IgD-negative memory B cell (primary cell): ENCODE data around the gene TASOR. TPM values are rescaled to one million over a fixed set of nuclear protein-coding genes. Genes with fewer than 3 reads are reported as not detected.
A peak's percentile ranks its signal among the peaks of the same experiment; 100 is the strongest.
"Not testable (repeated sequence)": the region's sequence is repeated elsewhere in the genome, so short reads cannot be mapped to it uniquely, and the experiment has no call there.

ENCODE experiments used
- H3K27ac Mint-ChIP-seq, 3 donors: one replicate each; pipeline ENCODE4 v1.8.0; 2020 to 2022; ENCODE audit warnings: mild to moderate bottlenecking in 3 of 3, mixed read lengths in 3 of 3, moderate library complexity in 1 of 3
- H3K27me3 Mint-ChIP-seq: one replicate; pipeline ENCODE4 v1.8.0; 2021; ENCODE audit warnings: mixed read lengths
- H3K36me3 Mint-ChIP-seq: one replicate; pipeline ENCODE4 v1.8.0; 2020; ENCODE audit warnings: mild to moderate bottlenecking, mixed read lengths
- H3K4me1 Mint-ChIP-seq, 3 donors: one replicate each; pipeline ENCODE4 v1.8.0; 2020 to 2022; ENCODE audit warnings: mixed read lengths in 3 of 3, mild to moderate bottlenecking in 1 of 3
- H3K4me3 Mint-ChIP-seq, 4 donors: one replicate each; pipeline ENCODE4 v1.8.0; 2020 to 2022; ENCODE audit warnings: mild to moderate bottlenecking in 4 of 4, mixed read lengths in 4 of 4, moderate library complexity in 3 of 4
- H3K9me3 Mint-ChIP-seq, 3 donors: one replicate each; pipeline ENCODE4 v1.8.0; 2020 to 2021; ENCODE audit warnings: mixed read lengths in 3 of 3, mild to moderate bottlenecking in 1 of 3
- polyA plus RNA-seq: library from polyadenylated mRNA; unstranded; fragments of 300-500 nt; fragmentation: Illumina TruSeq; gene quantifications from one replicate; pipeline ENCODE4 v1.2.3, GENCODE V29; 2021

The TASOR gene
- 32.3 TPM for polyA plus RNA-seq

GRCh38 chr3:56683122-56683817, at the start of gene TASOR:
TSS of gene TASOR (minus strand) at chr3:56683265. CDS start at chr3:56683006, 259 bp downstream.
- no peaks in the 10 kb centered on the region for H3K27me3 Mint-ChIP-seq
- peaks cover 24 to 40% (median 33%) of the 10 kb centered on the region in 3 donors for H3K4me1 Mint-ChIP-seq
- H3K4me3 Mint-ChIP-seq: peak within 1 kb of the TSS; percentile 92 to 99 (median 98)
- H3K9me3 Mint-ChIP-seq: no peaks in the 10 kb centered on the region
- peak within 1 kb of the TSS; percentile 95 to 99 (median 98) for H3K27ac Mint-ChIP-seq
- H3K36me3 Mint-ChIP-seq: peaks cover 2% of the 10 kb centered on the region

GRCh38 chr3:56732109-56732508, 49.0 kb upstream of the TASOR start:
- Mint-ChIP-seq H3K4me1 (peaks cover 4 to 8% (median 4%) of the 10 kb centered on the region in 3 donors), H3K27ac (peak overlapping the region in 1 of 3 donors; percentile 51), H3K36me3 (peaks cover 12% of the 10 kb centered on the region), H3K27me3 (no peaks in the 10 kb centered on the region), H3K9me3 (no peaks in the 10 kb centered on the region), H3K4me3 (no peak overlapping the region)

- H3K4me3 Mint-ChIP-seq: peak overlapping the region in 2 of 4 donors; percentile 61 to 69
These were observed 42.1 kb upstream of the TASOR start for GRCh38 chr3:56725175-56725574.

GRCh38 chr3:56724676-56725075, 41.6 kb upstream of the TASOR start:
- H3K4me1 Mint-ChIP-seq: peaks cover 6 to 23% (median 16%) of the 10 kb centered on the region in 3 donors
- H3K27me3 Mint-ChIP-seq: no peaks in the 10 kb centered on the region
- H3K27ac Mint-ChIP-seq: peak overlapping the region in 2 of 3 donors; percentile 40 to 67
- H3K4me3 Mint-ChIP-seq: peak overlapping the region in 1 of 4 donors; percentile 14
- H3K9me3 Mint-ChIP-seq: no peaks in the 10 kb centered on the region
- H3K36me3 Mint-ChIP-seq: peaks cover 9% of the 10 kb centered on the region

More at GRCh38 chr3:56725175-56725574, 42.1 kb upstream of the TASOR start:
- Mint-ChIP-seq H3K27ac (peak overlapping the region; percentile 40 to 67 (median 52)), H3K9me3 (no peaks in the 10 kb centered on the region), H3K4me1 (peaks cover 6 to 23% (median 16%) of the 10 kb centered on the region in 3 donors), H3K27me3 (no peaks in the 10 kb centered on the region), H3K36me3 (peaks cover 4% of the 10 kb centered on the region)

GRCh38 chr3:56720849-56721248, 37.8 kb upstream of the TASOR start:
- no peaks in the 10 kb centered on the region for H3K27me3 Mint-ChIP-seq
- peaks cover 5% of the 10 kb centered on the region for H3K36me3 Mint-ChIP-seq
- H3K27ac Mint-ChIP-seq: no peak overlapping the region
- peaks cover 6 to 18% (median 17%) of the 10 kb centered on the region in 3 donors for H3K4me1 Mint-ChIP-seq
- H3K9me3 Mint-ChIP-seq: no peaks in the 10 kb centered on the region
- H3K4me3 Mint-ChIP-seq: no peak overlapping the region

- H3K27ac Mint-ChIP-seq, H3K27me3 Mint-ChIP-seq, H3K9me3 Mint-ChIP-seq, H3K4me3 Mint-ChIP-seq, H3K4me1 Mint-ChIP-seq, H3K36me3 Mint-ChIP-seq: not testable (repeated sequence)
These were observed 35.7 kb upstream of the TASOR start for GRCh38 chr3:56718809-56719208.

GRCh38 chr3:56711344-56711743, 28.3 kb upstream of the TASOR start:
- Mint-ChIP-seq H3K36me3 (no peaks in the 10 kb centered on the region), H3K9me3 (peaks cover 0 to 4% (median 2%) of the 10 kb centered on the region in 3 donors), H3K4me1 (peaks cover 0 to 4% (median 0%) of the 10 kb centered on the region in 3 donors), H3K27me3 (no peaks in the 10 kb centered on the region), H3K27ac (peak overlapping the region in 1 of 3 donors; percentile 92), H3K4me3 (no peak overlapping the region)

GRCh38 chr3:56707412-56707811, 24.3 kb upstream of the TASOR start:
- H3K27ac Mint-ChIP-seq, H3K4me3 Mint-ChIP-seq, H3K4me1 Mint-ChIP-seq, H3K36me3 Mint-ChIP-seq, H3K27me3 Mint-ChIP-seq, H3K9me3 Mint-ChIP-seq: not testable (repeated sequence)

GRCh38 chr3:56706629-56707028, 23.6 kb upstream of the TASOR start:
- H3K27ac Mint-ChIP-seq: peak overlapping the region in 1 of 3 donors; percentile 6
- no peaks in the 10 kb centered on the region for H3K9me3 Mint-ChIP-seq

GRCh38 chr3:56704706-56705105, 21.6 kb upstream of the TASOR start:
- peaks cover 1% of the 10 kb centered on the region for H3K36me3 Mint-ChIP-seq
- H3K9me3 Mint-ChIP-seq: no peaks in the 10 kb centered on the region
- no peak overlapping the region for H3K4me3 Mint-ChIP-seq
- H3K27ac Mint-ChIP-seq: no peak overlapping the region
- peaks cover 4 to 5% (median 5%) of the 10 kb centered on the region in 3 donors for H3K4me1 Mint-ChIP-seq
- no peaks in the 10 kb centered on the region for H3K27me3 Mint-ChIP-seq

More at GRCh38 chr3:56706629-56707028, 23.6 kb upstream of the TASOR start:
- Mint-ChIP-seq H3K27me3 (no peaks in the 10 kb centered on the region), H3K4me3 (no peak overlapping the region), H3K36me3 (peaks cover 1% of the 10 kb centered on the region), H3K4me1 (peaks cover 4 to 10% (median 5%) of the 10 kb centered on the region in 3 donors)

GRCh38 chr3:56702490-56703315, 19.6 kb upstream of the TASOR start:
- H3K36me3 Mint-ChIP-seq: peaks cover 1% of the 10 kb centered on the region
- peaks cover 4 to 5% (median 5%) of the 10 kb centered on the region in 3 donors for H3K4me1 Mint-ChIP-seq
- H3K27me3 Mint-ChIP-seq: no peaks in the 10 kb centered on the region
- H3K27ac Mint-ChIP-seq: no peak overlapping the region
- no peak overlapping the region for H3K4me3 Mint-ChIP-seq
- H3K9me3 Mint-ChIP-seq: no peaks in the 10 kb centered on the region

GRCh38 chr3:56700151-56700550, 17.1 kb upstream of the TASOR start:
- H3K9me3 Mint-ChIP-seq: no peaks in the 10 kb centered on the region
- H3K36me3 Mint-ChIP-seq: no peaks in the 10 kb centered on the region
- no peak overlapping the region for H3K4me3 Mint-ChIP-seq
- H3K27me3 Mint-ChIP-seq: no peaks in the 10 kb centered on the region
- H3K4me1 Mint-ChIP-seq: peaks cover 13 to 15% (median 14%) of the 10 kb centered on the region in 3 donors
- peak overlapping the region in 1 of 3 donors; percentile 0 for H3K27ac Mint-ChIP-seq

- peaks cover 18 to 27% (median 26%) of the 10 kb centered on the region in 3 donors for H3K4me1 Mint-ChIP-seq
- H3K9me3 Mint-ChIP-seq: no peaks in the 10 kb centered on the region
- no peaks in the 10 kb centered on the region for H3K27me3 Mint-ChIP-seq
- H3K36me3 Mint-ChIP-seq: no peaks in the 10 kb centered on the region
- no peak overlapping the region for H3K4me3 Mint-ChIP-seq
- no peak overlapping the region for H3K27ac Mint-ChIP-seq
These were observed 12.0 kb upstream of the TASOR start for GRCh38 chr3:56694867-56695683.

- Mint-ChIP-seq H3K27ac (no peak overlapping the region), H3K4me3 (no peak overlapping the region), H3K4me1 (peaks cover 18 to 27% (median 26%) of the 10 kb centered on the region in 3 donors), H3K9me3 (no peaks in the 10 kb centered on the region), H3K36me3 (no peaks in the 10 kb centered on the region), H3K27me3 (no peaks in the 10 kb centered on the region)
These were observed 10.7 kb upstream of the TASOR start for GRCh38 chr3:56693750-56694149.
